LNCaP clone FGC (cell line): ENCODE measurements around the gene NOL9.
A peak's percentile ranks its signal among the peaks of the same experiment; 100 is the strongest.

Experiments used
- DNase-seq: peaks from one replicate; pipeline ENCODE4 v3.0.0-alpha.2; 2011; ENCODE audit warnings: low read depth
- H3K4me3 ChIP-seq: 2 replicates; pipeline ENCODE4 v1.5.1; 2011; ENCODE audit warnings: mild to moderate bottlenecking, low read depth, low read length, control low read depth
- CTCF ChIP-seq: IDR thresholded peaks from 2 replicates; pipeline ENCODE4 v1.5.1; 2012; ENCODE audit warnings: mild to moderate bottlenecking; ENCODE audit not compliant: control insufficient read depth, insufficient read depth; ENCODE audit errors: extremely low read depth

NOL9 gene

DNA sequence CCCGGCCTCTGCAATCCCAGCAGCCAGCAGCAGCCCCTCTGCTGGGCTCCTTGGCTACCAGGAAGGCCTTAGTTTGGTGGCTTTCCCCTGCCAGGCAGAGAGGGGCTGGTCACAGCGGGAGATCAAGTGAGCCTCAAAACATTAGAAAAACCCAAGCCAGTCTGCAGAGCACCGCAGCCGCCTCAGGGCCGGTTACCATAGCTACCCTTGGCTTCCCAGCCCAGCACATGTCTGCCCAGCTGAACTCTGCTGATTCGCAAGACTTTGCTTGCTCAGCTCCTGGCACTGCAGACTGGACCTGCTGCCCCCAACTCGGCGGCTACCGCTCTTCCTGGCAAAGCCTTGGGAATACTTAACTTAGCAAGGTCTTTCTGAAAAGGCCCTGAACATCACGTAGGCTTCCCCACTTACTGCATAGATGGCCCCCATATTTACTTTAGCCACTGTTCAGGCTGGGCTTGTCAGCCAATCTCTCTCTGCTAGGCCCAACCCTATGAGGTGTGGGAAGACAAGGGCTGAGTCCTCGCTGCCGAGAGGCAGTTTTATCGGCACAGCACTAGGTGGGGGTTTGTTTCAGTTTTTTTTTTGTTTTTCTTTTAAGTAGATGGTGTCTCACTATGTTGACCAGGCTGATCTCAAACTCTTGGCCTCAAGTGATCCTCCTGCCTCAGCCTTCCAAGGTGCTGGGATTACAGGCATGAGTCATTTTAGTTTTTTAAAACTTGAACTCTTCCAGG lies 34.2 kb downstream of the NOL9 start:
- no peak for TF ChIP-seq CTCF
- DNase-seq: peak; percentile 11
- H3K4me3 ChIP-seq: no peak overlapping the region

- no peak for DNase-seq
- no peak overlapping the region for H3K4me3 ChIP-seq
- TF ChIP-seq CTCF: no peak
These were observed 34.8 kb downstream of the NOL9 start for GRCh38 chr1:6519491-6519934.

GRCh38 chr1:6517435-6517851 lies 36.9 kb downstream of the NOL9 start:
- DNase-seq: no peak
- TF ChIP-seq CTCF: no peak
- no peak overlapping the region for H3K4me3 ChIP-seq

DNA sequence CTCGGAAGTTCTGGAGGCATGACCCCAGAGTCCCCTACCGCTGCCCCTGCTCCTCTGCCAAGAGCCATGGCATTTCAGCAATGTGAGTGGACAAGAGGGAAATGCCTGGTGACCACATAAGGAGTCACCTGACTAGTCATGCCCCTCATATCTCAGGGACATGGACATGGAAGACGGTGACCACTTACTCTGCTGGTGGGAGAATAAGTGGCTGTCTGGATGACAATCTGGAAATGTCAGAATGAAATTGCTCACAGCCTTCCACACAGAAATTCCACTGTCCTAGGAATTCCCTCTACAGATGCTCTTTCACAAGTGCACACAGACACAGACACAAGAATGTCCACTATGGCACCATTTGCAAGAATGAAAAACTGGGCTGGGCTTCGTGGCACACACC lies 38.5 kb downstream of the NOL9 start:
- H3K4me3 ChIP-seq: no peak overlapping the region
- no peak for TF ChIP-seq CTCF
- no peak for DNase-seq

DNA sequence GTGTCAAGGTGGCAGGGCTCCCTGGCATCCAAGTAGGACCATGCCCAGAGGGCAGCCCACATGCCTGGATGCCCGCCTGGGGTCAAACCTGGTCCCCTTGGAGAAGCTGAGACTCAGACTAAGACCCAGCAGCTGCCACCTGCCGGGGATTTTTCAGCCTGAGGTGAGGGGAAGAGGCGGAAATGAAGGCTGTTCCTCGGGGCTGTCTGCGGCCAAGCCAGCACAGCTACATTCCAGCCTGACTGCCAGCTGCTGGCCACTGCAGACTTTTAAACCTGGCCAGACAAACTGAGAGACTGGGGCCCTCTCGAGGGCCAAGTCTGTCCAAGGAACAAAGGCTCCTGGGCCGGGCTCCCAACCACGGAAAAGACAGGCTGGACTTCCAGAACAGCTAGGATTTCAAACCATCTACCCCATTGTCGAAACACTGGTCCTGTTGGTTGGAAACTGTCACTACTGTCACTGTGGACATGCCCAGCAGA lies 41.0 kb downstream of the NOL9 start:
- DNase-seq: no peak
- H3K4me3 ChIP-seq: no peak overlapping the region
- TF ChIP-seq CTCF: no peak

GRCh38 chr1:6512908-6513280 lies 41.4 kb downstream of the NOL9 start:
- no peak overlapping the region for H3K4me3 ChIP-seq
- TF ChIP-seq CTCF: no peak
- DNase-seq: no peak
